Measurements from ENCODE around the gene OAS2.

Gene OAS2

DNA sequence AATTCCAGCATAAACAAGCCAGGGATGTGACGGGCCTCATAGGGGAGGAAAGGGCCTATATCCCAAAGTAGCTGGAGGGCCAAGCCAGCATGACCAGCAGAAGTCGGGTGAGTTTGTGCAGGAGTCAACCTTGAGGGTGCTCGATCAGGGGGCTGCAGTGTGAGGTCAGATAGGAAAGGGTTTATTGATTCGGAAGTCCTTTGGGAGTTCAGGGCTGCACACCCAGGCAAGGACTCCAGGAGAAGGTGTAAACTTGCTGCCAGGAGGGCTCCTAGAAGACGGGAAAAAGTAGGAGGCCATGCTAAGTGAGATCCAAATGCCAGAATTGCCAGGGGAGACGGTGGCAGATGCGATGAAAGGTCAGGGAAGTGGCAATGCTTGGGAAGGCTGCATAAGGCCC lies 3.4 kb upstream of the OAS2 start:
- no peak overlapping the region for H3K4me3 ChIP-seq (ENCODE audit: low read length)
- no peak for DNase-seq (ENCODE audit: low read depth)
- TF ChIP-seq, protein P1, sequence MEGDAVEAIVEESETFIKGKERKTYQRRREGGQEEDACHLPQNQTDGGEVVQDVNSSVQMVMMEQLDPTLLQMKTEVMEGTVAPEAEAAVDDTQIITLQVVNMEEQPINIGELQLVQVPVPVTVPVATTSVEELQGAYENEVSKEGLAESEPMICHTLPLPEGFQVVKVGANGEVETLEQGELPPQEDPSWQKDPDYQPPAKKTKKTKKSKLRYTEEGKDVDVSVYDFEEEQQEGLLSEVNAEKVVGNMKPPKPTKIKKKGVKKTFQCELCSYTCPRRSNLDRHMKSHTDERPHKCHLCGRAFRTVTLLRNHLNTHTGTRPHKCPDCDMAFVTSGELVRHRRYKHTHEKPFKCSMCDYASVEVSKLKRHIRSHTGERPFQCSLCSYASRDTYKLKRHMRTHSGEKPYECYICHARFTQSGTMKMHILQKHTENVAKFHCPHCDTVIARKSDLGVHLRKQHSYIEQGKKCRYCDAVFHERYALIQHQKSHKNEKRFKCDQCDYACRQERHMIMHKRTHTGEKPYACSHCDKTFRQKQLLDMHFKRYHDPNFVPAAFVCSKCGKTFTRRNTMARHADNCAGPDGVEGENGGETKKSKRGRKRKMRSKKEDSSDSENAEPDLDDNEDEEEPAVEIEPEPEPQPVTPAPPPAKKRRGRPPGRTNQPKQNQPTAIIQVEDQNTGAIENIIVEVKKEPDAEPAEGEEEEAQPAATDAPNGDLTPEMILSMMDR (conservative IDR thresholded peaks at IDR 0.05; ENCODE audit: low read length), result no peak

DNA sequence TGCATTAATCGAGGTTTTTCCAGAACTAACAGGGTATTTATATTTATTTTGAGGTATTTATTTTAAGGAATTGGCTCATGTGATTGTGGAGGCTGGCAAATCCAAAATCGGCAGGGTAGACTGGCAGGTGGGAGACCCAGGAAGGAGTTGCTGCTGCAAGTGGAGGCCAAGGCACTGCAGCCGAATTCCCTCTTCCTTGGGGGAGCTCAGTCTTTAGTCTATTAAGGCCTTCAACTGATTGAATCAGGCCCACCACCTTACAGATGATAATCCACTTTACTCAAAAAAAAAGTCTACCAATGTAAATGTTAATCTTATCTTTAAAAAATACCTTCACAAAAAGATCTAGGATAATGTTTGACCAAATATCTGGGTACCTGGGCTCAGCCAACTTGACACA lies 1.2 kb upstream of the OAS2 start:
- TF ChIP-seq, protein P1 (conservative IDR thresholded peaks at IDR 0.05; ENCODE audit: low read length), result no peak
- H3K4me3 ChIP-seq (ENCODE audit: low read length), result no peak overlapping the region
- DNase-seq (ENCODE audit: low read depth), result no peak

DNA sequence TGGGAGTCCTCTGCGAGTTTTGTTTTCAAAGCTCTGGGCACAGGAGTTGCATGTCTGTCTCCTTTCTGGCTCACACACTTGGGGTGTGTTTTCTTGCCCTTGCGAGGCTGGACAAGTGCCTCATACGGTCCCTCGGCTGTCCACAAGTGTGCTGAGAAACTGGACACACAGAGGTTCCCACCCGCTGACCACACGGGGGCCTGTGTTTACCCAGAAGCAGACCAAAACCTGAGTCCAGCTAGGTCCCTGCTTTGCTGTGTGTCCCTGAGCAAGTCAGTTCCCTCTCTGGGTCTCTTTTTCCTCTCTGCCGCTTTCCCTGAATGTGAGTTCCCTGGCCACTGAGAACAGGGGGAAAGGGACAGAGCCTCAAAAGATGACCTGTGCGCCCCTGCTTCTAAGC lies 678 bp upstream of the OAS2 start:
- DNase-seq (ENCODE audit: low read depth), result peak; percentile 6
- TF ChIP-seq, protein P1 (conservative IDR thresholded peaks at IDR 0.05; ENCODE audit: low read length), result no peak
- peak overlapping the region; percentile 62 for H3K4me3 ChIP-seq (ENCODE audit: low read length)

DNA sequence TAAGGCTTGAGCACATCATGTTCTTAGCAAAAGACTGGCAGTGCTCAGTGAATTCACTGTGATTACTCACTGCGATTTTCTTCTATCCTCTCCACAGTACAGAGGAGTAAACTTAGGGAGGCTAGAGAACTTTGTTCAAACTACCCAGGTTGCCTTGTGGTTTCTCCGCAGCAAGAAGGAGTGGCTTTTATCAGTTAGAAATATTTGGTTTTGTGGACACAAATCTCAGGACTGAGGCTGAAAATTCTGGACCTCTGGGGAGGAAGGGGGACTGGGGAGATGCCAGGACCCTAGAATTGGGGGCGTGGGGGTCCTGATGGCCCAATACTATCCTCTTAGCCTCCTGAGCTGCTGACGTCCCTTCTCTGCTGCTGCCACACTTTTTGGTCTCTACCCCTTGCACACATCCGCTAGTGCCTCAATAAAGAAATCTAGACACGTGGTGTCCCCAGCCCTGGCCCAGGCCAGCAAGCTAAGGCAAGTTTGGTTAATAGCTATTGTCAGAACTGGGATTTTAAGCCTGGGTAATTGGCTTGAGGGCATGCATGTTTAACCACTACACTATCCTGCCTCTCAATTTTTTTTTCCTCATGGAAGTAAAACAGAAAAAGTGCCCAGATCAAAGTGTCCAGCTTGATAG lies 842 bp downstream of the OAS2 start:
- DNase-seq (ENCODE audit: low read depth), result no peak
- TF ChIP-seq, protein P1 (conservative IDR thresholded peaks at IDR 0.05; ENCODE audit: low read length), result no peak
- H3K4me3 ChIP-seq (ENCODE audit: low read length), result peak overlapping the region; percentile 62

- TF ChIP-seq, protein P1 (conservative IDR thresholded peaks at IDR 0.05; ENCODE audit: low read length), result no peak
- DNase-seq (ENCODE audit: low read depth), result no peak
- no peak overlapping the region for H3K4me3 ChIP-seq (ENCODE audit: low read length)
Observed at GRCh38 chr12:112980491-112981158, 2.3 kb downstream of the OAS2 start.

DNA sequence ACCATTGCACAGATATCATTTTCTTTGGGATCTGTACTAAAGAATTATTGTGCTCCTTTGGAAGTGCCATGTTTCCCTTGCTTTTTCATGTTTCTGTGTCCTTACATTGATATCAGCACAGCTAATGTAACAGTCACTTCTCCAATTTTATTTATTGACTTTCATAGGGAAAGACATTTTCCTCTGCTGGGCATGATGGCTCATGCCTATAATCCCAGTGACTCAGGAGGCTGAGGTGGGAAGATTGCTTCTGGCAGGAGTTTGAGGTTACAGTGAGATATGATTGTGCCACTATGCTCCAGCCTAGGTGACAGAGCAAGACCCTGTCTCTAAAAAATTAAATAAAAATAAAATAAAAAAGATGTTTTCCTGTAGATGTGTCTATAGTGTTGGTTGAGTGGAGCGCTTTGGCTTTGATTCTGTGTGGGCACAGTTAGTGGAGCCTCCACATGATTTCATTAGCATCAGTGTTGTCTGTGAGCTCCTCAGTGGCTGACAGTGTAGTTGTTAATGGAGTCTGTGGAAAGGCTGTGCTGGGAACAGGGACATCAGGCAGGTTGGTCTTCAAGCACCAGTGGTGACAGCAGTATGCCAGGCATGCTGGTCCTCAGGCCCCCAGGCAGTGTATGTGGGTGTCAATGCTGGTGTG lies 7.4 kb downstream of the OAS2 start:
- no peak for DNase-seq (ENCODE audit: low read depth)

More for the DNA sequence above, 7.4 kb downstream of the OAS2 start:
- TF ChIP-seq, protein P1 (conservative IDR thresholded peaks at IDR 0.05; ENCODE audit: low read length), result no peak
- H3K4me3 ChIP-seq (ENCODE audit: low read length), result no peak overlapping the region
